WERI-Rb-1 (cell line): ENCODE data around the gene TMEM212.

ENCODE experiments used
- DNase-seq: peaks from one replicate; pipeline ENCODE4 v3.0.0-alpha.2; 2020
- H3K27ac ChIP-seq: fragments of 250-450 bp; sonication (Bioruptor Pico); 2 replicates; pipeline ENCODE4 v1.5.1; 2020; ENCODE audit warnings: mild to moderate bottlenecking, moderate library complexity
- H3K27me3 ChIP-seq: fragments of 250-450 bp; sonication (Bioruptor Pico); 2 replicates; pipeline ENCODE4 v1.5.1; 2021; ENCODE audit warnings: mild to moderate bottlenecking, low read depth, moderate library complexity; ENCODE audit not compliant: insufficient read depth, severe bottlenecking
- H3K36me3 ChIP-seq: fragments of 250-450 bp; sonication (Bioruptor Pico); 2 replicates; pipeline ENCODE4 v1.5.1; 2020; ENCODE audit warnings: mild to moderate bottlenecking, moderate library complexity
- H3K4me3 ChIP-seq: 2 replicates; pipeline ENCODE4 v1.5.1; 2011; ENCODE audit warnings: low read depth, mild to moderate bottlenecking, control low read depth, low read length
- H3K9me3 ChIP-seq: fragments of 250-450 bp; sonication (Bioruptor Pico); 2 replicates; pipeline ENCODE4 v1.5.1; 2021; ENCODE audit warnings: mild to moderate bottlenecking, moderate library complexity; ENCODE audit not compliant: severe bottlenecking
- TF ChIP-seq, protein P1 (sequence below): IDR thresholded peaks from 2 replicates; pipeline ENCODE4 v1.5.1; 2011; ENCODE audit warnings: low read depth, mild to moderate bottlenecking, control low read depth, inconsistent platforms, low read length

The TMEM212 gene

DNA sequence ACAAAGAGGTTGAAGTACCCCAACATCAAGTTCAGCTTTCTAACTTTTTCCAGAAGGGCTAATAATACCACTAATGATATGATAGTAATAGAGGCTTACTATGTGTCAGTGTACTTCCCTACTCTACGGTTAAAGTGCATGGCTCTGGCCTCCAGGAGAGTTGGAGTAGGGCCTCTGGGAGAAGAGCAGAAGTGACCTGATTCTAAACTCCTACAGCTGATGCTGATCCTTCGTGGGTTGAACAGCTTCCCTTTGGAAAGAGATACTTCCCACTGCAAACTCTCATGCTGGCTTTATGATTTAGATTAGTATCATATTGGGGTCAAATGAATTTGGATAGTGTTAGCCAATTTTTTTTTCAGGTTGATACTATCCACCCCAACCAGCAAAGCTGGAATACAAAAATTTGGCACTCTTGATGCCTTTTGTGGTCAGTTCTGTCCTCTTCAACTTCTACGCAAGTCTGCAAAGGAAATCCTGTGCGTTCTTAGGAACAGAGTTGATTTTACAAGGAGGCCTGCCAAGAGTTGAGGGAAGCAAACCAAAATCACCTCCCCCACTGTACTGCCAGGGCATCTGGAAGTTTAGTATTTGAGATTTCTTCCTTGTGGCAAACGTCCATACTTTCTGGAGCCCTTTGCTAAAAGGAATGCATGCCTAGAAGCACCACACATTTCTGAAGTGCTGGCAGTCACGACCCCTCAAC, 17.8 kb downstream of the TMEM212 start:
- no peak for DNase-seq

DNA sequence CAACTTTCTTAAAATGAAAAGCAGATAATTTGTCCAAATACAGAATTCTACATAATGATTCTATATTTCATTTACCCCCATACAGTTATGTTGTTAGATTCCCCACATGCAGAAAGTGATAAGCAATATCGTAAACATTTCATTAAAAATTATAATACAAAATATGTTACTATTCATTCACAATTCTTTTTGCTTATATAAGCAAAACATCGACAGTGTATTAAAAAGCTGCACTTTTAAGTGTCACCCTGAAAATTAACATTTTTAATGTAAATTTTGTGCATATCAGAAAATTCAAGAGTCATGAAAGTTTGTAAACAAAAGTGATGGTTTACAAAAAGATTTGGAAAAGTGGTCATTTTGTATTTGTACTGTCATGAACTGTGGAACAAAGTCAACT, 19.2 kb downstream of the TMEM212 start:
- H3K4me3 ChIP-seq = no peak overlapping the region
- H3K27ac ChIP-seq = no peak overlapping the region
- no peaks in the 10 kb centered on the region for H3K27me3 ChIP-seq
- H3K36me3 ChIP-seq = no peaks in the 10 kb centered on the region
- DNase-seq = no peak
- peaks cover 6% of the 10 kb centered on the region for H3K9me3 ChIP-seq
- TF ChIP-seq, protein P1, sequence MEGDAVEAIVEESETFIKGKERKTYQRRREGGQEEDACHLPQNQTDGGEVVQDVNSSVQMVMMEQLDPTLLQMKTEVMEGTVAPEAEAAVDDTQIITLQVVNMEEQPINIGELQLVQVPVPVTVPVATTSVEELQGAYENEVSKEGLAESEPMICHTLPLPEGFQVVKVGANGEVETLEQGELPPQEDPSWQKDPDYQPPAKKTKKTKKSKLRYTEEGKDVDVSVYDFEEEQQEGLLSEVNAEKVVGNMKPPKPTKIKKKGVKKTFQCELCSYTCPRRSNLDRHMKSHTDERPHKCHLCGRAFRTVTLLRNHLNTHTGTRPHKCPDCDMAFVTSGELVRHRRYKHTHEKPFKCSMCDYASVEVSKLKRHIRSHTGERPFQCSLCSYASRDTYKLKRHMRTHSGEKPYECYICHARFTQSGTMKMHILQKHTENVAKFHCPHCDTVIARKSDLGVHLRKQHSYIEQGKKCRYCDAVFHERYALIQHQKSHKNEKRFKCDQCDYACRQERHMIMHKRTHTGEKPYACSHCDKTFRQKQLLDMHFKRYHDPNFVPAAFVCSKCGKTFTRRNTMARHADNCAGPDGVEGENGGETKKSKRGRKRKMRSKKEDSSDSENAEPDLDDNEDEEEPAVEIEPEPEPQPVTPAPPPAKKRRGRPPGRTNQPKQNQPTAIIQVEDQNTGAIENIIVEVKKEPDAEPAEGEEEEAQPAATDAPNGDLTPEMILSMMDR = no peak

More for the DNA sequence above, 17.8 kb downstream of the TMEM212 start:
- no peak overlapping the region for H3K27ac ChIP-seq
- no peak overlapping the region for H3K4me3 ChIP-seq
- no peaks in the 10 kb centered on the region for H3K36me3 ChIP-seq
- no peaks in the 10 kb centered on the region for H3K27me3 ChIP-seq
- peaks cover 6% of the 10 kb centered on the region for H3K9me3 ChIP-seq
- TF ChIP-seq, protein P1 = no peak

DNA sequence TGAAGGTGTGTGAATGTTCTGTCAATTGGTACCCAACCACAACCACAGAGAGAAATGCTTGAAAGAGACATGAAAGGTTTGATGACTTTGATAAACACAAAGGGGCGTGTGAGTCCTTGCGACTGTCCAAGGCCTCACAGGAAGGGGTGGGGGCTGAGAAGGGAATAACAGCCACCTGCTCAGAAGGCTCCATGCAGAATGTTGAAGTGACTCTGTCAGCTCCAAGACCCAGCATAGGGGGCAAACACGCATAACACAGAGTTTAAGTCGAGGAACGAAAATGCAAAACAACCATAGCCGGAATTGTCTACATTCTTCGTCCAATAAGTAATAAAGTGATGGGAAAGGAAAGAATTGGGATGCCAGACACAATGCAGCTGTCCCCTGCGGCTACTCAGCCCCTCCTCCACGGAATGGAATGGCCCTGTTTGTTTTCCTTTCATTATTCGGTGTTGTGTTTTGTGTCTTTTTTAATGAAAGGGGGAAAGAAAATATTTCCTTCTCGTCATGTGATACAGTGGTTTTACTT, 19.9 kb downstream of the TMEM212 start:
- H3K4me3 ChIP-seq = no peak overlapping the region
- H3K27me3 ChIP-seq = no peaks in the 10 kb centered on the region
- no peaks in the 10 kb centered on the region for H3K36me3 ChIP-seq
- peaks cover 6% of the 10 kb centered on the region for H3K9me3 ChIP-seq
- H3K27ac ChIP-seq = no peak overlapping the region
- TF ChIP-seq, protein P1 = no peak
- no peak for DNase-seq

DNA sequence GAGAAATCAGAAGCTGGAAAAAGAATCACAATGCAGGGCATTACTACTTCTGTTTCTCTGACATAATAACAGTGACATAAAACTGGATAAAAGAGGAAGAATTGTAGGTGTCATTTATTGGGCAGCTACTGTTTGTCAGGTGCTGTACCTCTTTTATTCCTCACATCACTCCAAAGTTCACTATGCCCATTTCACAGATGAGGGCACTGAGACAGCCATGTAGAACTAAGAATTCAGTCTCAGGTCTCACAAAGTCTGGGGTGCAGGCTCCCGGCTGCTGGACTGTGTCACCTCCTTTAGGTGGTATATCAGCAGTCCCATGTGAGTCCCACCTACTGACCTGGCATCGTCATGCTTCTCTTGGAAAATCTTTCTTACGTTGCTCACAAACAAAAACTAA, 20.8 kb downstream of the TMEM212 start:
- no peak for DNase-seq
- peaks cover 3% of the 10 kb centered on the region for H3K9me3 ChIP-seq
- TF ChIP-seq, protein P1 = no peak
- H3K36me3 ChIP-seq = no peaks in the 10 kb centered on the region
- no peak overlapping the region for H3K27ac ChIP-seq
- H3K4me3 ChIP-seq = no peak overlapping the region
- no peaks in the 10 kb centered on the region for H3K27me3 ChIP-seq

DNA sequence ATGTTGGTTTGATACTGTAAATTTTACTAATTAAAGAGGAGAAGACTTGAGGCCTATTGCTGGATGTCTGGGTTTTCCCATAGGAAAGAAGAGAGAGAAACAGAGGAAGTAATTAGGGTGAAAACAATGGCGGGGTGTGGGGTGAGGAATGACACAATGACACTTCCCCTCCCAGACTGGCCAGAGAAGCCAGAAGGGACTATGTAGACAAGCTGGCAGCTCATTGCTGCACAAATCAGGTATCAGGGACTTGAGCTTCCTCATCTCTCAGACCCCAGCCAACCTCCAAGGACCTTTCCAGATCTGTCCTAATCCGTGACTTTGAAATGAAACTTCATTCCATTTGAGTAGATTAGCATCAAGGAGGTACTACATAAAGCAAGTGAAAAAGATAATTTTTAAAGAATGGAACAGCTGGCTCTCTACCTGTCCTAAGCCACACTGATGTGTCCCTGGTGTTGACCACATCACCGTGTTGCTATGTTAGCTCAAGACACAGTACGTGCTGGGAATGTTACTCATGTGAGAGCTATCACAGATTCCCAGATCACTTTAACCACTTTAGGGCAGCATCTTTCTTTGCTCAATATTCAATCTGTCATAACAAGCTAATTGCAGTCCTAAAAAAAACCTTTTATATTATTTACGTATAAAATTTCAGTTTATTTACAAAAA, 22.2 kb downstream of the TMEM212 start:
- Histone ChIP-seq H3K27me3 (no peaks in the 10 kb centered on the region), H3K36me3 (no peaks in the 10 kb centered on the region), H3K9me3 (no peaks in the 10 kb centered on the region), H3K4me3 (no peak overlapping the region), H3K27ac (no peak overlapping the region)
- peak; percentile 10 for DNase-seq
- TF ChIP-seq, protein P1 = no peak
